Measurements from ENCODE around the gene ARF6.

Gene ARF6

GRCh38 chr14:49944501-49944900 lies 51.6 kb downstream of the ARF6 start:
- TF ChIP-seq GATA3 (IDR thresholded peaks at IDR 0.05; ENCODE audit: low read depth, low read length) = no peak
- TF ChIP-seq GATA2 (IDR thresholded peaks at IDR 0.05; ENCODE audit: low read depth, low read length) = no peak

DNA sequence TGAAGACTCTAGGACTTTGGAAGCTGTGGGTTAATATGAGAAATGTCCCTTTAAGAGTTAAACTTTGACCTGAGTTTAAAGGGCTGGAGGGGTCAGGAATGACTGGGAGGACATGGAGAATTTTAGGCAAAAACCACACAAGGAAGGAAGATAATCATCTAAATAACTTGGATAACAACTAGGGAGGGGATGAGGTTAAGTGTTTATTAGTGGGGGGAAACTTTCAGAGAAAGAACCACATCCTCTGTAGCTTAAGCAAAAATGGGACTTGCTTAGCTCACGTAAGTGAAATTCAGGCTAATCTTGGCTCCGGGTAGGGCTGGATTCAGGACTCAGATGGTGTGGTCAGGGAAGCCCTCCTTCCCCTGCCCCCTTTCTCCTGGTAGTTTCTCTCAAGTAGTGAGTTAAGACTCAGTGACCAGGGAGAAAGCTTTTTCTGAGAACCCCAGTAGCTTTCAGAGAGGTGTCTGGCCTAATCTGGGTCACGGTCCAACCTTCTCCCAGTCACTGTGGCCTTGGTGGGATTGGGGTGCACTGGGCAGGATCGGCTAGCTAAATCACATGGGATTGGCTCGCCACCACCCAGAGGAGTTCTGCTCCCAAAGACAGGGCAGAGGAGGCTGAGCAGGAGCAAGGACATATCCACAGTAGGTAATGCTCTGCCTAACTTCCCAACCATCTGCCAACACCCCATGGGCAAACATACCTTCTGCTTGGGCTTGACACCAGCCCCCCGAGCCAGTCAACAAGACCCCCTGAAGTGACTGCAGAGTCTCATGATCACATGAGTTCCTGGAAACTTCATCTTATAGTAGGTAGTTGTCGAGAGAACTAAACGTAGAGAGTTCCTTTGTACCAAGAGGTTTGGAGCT lies 52.8 kb downstream of the ARF6 start:
- TF ChIP-seq GATA3 (IDR thresholded peaks at IDR 0.05; ENCODE audit: low read depth, low read length) (no peak), GATA2 (IDR thresholded peaks at IDR 0.05; ENCODE audit: low read depth, low read length) (no peak)
